Measurements from ENCODE around the gene TAF13.

TAF13 gene

DNA sequence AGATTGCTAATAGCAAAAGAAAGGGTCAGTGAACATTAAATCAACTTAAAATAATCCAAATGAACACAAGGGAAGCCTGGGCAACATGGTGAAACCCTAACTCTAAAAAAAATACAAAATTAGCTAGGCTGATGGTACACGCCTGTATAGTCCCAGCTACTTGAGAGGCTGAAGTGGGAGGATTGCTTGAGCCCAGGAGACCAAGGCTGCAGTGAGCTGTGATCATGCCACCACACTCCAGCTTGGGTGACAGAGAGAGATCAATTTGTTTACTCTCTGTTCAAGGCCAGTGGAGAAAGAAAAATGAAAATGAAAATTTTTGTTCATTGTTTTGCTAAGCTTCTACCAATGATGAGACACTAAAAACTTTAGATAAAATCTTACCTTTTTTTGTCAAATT is 58.7 kb downstream of the TAF13 start:
- ChIA-PET CTCF (interaction anchor here (1.3 to 2.4 kb wide), 2 partner anchors 11 kb away, joined by 7 to 9 read pairs; no protein-coding TSS in a partner anchor), POLR2A (no interaction called here)
- TF ChIP-seq, protein P1, sequence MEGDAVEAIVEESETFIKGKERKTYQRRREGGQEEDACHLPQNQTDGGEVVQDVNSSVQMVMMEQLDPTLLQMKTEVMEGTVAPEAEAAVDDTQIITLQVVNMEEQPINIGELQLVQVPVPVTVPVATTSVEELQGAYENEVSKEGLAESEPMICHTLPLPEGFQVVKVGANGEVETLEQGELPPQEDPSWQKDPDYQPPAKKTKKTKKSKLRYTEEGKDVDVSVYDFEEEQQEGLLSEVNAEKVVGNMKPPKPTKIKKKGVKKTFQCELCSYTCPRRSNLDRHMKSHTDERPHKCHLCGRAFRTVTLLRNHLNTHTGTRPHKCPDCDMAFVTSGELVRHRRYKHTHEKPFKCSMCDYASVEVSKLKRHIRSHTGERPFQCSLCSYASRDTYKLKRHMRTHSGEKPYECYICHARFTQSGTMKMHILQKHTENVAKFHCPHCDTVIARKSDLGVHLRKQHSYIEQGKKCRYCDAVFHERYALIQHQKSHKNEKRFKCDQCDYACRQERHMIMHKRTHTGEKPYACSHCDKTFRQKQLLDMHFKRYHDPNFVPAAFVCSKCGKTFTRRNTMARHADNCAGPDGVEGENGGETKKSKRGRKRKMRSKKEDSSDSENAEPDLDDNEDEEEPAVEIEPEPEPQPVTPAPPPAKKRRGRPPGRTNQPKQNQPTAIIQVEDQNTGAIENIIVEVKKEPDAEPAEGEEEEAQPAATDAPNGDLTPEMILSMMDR (IDR thresholded peaks at IDR 0.05; ENCODE audit: insufficient read depth, low read length, missing control alignments), result no peak
- no peak overlapping the region for H3K4me3 ChIP-seq (ENCODE audit: low read depth, low read length)
- DNase-seq (ENCODE audit: low read depth, low spot score), result no peak
